HG03045 (cell line): ENCODE measurements around the gene ATP1A1.

Source experiments
- ATAC-seq: cut with Tn5 transposase; IDR thresholded peaks from one replicate; pipeline ENCODE4 v1.9.1; 2021; ENCODE audit warnings: mild to moderate bottlenecking, moderate library complexity; ENCODE audit not compliant: unreplicated experiment

ATP1A1 gene

GRCh38 chr1:116372651-116373430 lies at the start of gene ATP1A1:
ATP1A1 (plus strand) TSS chr1:116373244; CDS start chr1:116373512, 268 bp downstream.
- peak; percentile 81 for ATAC-seq

- no peak for ATAC-seq
These were observed 49.6 kb upstream of the ATP1A1 start for GRCh38 chr1:116323491-116323890.

- no peak for ATAC-seq
These were observed 48.6 kb upstream of the ATP1A1 start for GRCh38 chr1:116324411-116324810.

- no peak for ATAC-seq
These were observed 47.9 kb upstream of the ATP1A1 start for GRCh38 chr1:116325104-116325503.

- ATAC-seq = no peak
These were observed 47.1 kb upstream of the ATP1A1 start for GRCh38 chr1:116325922-116326321.

- no peak for ATAC-seq
These were observed 46.6 kb upstream of the ATP1A1 start for GRCh38 chr1:116326486-116326885.

GRCh38 chr1:116328671-116329070 lies 44.4 kb upstream of the ATP1A1 start:
- no peak for ATAC-seq

- ATAC-seq = no peak
These were observed 43.3 kb upstream of the ATP1A1 start for GRCh38 chr1:116329524-116330341.

GRCh38 chr1:116330342-116330652 lies 42.7 kb upstream of the ATP1A1 start:
- no peak for ATAC-seq

GRCh38 chr1:116330846-116331245 lies 42.2 kb upstream of the ATP1A1 start:
- no peak for ATAC-seq

GRCh38 chr1:116331523-116331922 lies 41.5 kb upstream of the ATP1A1 start:
- no peak for ATAC-seq

GRCh38 chr1:116332451-116332850 lies 40.6 kb upstream of the ATP1A1 start:
- ATAC-seq = no peak

GRCh38 chr1:116333171-116334014 lies 39.7 kb upstream of the ATP1A1 start:
- ATAC-seq = no peak

- no peak for ATAC-seq
These were observed 39.0 kb upstream of the ATP1A1 start for GRCh38 chr1:116334015-116334547.

- ATAC-seq = no peak
These were observed 38.0 kb upstream of the ATP1A1 start for GRCh38 chr1:116334868-116335635.

GRCh38 chr1:116335850-116336624 lies 37.0 kb upstream of the ATP1A1 start:
- ATAC-seq = no peak

GRCh38 chr1:116337398-116337797 lies 35.6 kb upstream of the ATP1A1 start:
- ATAC-seq = no peak

GRCh38 chr1:116338400-116338799 lies 34.6 kb upstream of the ATP1A1 start:
- ATAC-seq = no peak

- no peak for ATAC-seq
These were observed 32.4 kb upstream of the ATP1A1 start for GRCh38 chr1:116340506-116341231.
